Astrocyte of the cerebellum (primary cell): Measurements from ENCODE around the gene ATP9B.

Experiments used
- DNase-seq: peaks from one replicate; pipeline ENCODE4 v3.0.0-alpha.2; 2011; ENCODE audit warnings: low read depth
- H3K4me3 ChIP-seq: 2 replicates; pipeline ENCODE4 v1.5.1; 2011; ENCODE audit warnings: mild to moderate bottlenecking, low read depth, low read length, moderate library complexity
- in situ Hi-C: cut with HindIII; loops from 2 replicates; pipeline ENCODE4 v1.10.0; 2017; ENCODE audit warnings: low sequenced_read_pairs
- TF ChIP-seq, protein P1 (sequence below): IDR thresholded peaks from 2 replicates; pipeline ENCODE4 v1.5.1; 2012; ENCODE audit warnings: low read length, low read depth, moderate library complexity, mild to moderate bottlenecking; ENCODE audit errors: missing control alignments

ATP9B gene

DNA sequence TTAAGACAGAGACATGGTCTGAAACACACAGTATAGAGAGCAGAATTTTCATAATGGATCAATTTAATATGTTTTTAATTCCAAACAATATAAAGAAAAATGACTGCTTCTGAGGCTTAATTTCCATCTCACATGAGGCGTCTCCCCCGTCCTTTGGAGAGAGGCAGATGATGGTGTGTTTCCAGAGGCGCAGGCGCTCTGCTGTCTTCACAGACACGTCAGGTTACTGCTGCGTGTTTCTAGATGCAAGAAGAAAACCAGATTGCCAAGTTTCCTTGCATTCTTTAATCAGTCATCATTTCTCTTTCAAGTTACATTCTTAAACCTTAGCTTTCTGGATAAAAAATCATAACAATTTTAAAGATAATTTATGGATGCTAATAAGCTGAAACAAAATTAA, 160.2 kb downstream of the ATP9B start:
- TF ChIP-seq, protein P1, sequence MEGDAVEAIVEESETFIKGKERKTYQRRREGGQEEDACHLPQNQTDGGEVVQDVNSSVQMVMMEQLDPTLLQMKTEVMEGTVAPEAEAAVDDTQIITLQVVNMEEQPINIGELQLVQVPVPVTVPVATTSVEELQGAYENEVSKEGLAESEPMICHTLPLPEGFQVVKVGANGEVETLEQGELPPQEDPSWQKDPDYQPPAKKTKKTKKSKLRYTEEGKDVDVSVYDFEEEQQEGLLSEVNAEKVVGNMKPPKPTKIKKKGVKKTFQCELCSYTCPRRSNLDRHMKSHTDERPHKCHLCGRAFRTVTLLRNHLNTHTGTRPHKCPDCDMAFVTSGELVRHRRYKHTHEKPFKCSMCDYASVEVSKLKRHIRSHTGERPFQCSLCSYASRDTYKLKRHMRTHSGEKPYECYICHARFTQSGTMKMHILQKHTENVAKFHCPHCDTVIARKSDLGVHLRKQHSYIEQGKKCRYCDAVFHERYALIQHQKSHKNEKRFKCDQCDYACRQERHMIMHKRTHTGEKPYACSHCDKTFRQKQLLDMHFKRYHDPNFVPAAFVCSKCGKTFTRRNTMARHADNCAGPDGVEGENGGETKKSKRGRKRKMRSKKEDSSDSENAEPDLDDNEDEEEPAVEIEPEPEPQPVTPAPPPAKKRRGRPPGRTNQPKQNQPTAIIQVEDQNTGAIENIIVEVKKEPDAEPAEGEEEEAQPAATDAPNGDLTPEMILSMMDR: no peak
- no peak for DNase-seq
- in situ Hi-C loops: no loop called here
- no peak overlapping the region for H3K4me3 ChIP-seq

DNA sequence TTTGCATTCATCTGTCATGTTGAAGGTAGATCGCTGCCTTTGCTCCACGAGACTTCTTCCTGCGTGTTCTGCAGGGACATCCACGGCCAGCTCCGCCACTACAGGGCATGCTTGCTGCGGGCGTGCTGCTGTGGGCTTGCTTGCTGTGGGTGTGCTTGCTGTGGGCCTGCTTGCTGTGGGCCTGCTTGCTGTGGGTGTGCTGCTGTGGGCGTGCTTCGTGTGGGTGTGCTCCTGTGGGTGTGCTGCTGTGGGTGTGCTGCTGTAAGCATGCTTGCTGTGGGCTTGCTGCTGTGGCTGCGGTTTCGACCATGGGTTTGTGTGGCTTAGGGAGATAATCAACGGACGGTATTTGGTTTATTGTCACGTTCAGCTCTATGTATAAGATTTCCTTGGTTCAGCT, 165.2 kb downstream of the ATP9B start:
- in situ Hi-C loops: no loop called here

DNA sequence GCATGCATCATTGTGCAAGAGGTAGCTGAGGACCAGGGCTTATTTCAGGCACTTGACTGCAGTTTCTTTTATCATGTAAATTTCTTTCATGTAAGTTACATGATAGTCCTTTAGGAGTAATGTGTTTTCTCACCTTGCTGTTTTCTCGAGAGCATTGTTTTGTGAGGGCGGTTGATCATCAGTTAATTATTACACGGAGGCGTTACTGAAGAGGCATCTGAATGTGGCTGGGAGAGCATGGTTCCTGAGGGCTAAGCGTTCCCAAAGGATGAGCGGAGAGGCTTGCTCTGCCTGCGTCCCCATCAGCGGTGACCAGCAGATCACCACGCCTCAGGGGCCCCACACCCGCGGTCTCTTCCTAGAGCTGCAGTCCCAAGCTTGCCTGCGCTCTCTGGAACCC, 170.4 kb downstream of the ATP9B start:
- TF ChIP-seq, protein P1: no peak
- in situ Hi-C loops: no loop called here
- DNase-seq: no peak
- no peak overlapping the region for H3K4me3 ChIP-seq

More for the DNA sequence above, 165.2 kb downstream of the ATP9B start:
- no peak overlapping the region for H3K4me3 ChIP-seq
- no peak for DNase-seq
- TF ChIP-seq, protein P1: no peak

DNA sequence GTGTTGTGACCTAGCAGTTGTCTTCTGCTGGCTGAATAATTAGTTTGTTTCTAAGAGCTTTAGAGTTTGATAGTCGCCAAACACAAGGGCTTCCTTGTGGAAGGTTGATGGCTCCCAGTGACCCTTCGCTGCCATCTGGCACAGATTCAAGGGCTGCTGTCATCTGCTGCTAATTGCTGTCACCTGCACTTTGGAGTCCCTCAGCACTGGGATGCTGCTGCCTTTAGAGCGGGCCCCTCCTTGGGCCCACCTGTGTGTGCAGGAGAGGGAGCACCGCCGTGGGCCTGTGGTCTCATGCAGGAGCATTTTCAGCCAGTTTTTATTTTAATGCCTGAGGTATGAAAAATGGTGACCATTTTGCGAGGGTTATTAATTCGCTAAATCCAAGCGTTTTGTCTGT, 172.6 kb downstream of the ATP9B start:
- in situ Hi-C loops: no loop called here

DNA sequence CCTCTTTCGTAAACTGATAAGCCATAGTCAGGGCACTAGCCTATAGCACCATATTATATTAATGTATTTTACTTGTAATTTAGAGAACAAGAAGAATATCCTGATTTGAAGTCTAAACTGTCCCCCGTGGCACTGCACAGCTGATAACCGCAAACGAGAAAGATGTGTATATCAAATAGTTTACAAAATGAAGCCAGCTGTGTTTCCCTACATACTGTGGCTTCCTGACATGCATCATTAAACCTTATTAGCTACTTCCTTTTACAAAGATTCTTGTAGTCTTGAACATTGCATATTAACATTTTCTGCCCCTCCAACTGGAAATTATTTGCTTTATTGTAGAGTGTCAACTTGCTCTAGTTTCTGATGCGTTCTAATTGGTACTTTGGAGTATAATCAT, 173.1 kb downstream of the ATP9B start:
- TF ChIP-seq, protein P1: no peak
- DNase-seq: peak; percentile 5
- H3K4me3 ChIP-seq: no peak overlapping the region
- in situ Hi-C loops: no loop called here

More for the DNA sequence above, 172.6 kb downstream of the ATP9B start:
- TF ChIP-seq, protein P1: no peak
- no peak for DNase-seq
- no peak overlapping the region for H3K4me3 ChIP-seq

DNA sequence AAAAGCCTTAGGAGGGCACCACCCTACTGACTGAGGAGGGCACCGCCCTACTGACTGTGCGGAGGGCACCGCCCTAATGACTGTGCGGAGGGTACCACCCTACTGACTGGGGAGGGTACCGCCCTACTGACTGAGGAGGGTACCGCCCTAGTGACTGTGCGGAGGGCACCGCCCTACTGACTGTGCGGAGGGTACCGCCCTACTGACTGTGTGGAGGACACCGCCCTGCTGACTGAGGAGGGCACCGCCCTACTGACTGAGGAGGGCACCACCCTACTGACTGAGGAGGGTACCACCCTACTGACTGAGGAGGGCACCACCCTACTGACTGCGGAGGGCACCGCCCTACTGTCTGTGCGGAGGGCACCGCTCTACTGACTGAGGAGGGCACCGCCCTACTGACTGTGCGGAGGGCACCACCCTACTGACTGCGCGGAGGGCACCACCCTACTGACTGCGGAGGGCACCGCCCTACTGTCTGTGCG, 176.4 kb downstream of the ATP9B start:
- no peak overlapping the region for H3K4me3 ChIP-seq
- TF ChIP-seq, protein P1: no peak
- in situ Hi-C loops: no loop called here
- DNase-seq: no peak
